MCF 10A (cell line): ENCODE measurements around the gene DPH1. TPM values are rescaled to one million over a fixed set of nuclear protein-coding genes. Genes with fewer than 3 reads are reported as not detected.

Experiments
- BruUV-seq: library from RNA; stranded (reverse); fragments of 400-500 nt; replicated peaks from 2 replicates; lab custom pipeline; 2021; lab: Mats Ljungman, UMichigan
- CTCF ChIA-PET: fragments of 300-600 bp; sonication (Branson Sonifier 250); formaldehyde crosslinking; extraction: SDS; loops from one replicate; lab custom pipeline; 2021; ENCODE audit warnings: antibody characterized with exemption, inconsistent platforms; lab: Yijun Ruan, JAX
- POLR2A ChIA-PET: fragments of 300-600, 350-650 bp; sonication (Branson Sonifier 250); formaldehyde crosslinking; extraction: SDS; loops from one replicate; lab custom pipeline; 2020; ENCODE audit warnings: antibody characterized with exemption, inconsistent platforms; lab: Yijun Ruan, JAX
- DNase-seq: peaks from one replicate; pipeline ENCODE4 v3.0.0-alpha.2; 2018; ENCODE audit not compliant: unreplicated experiment
- H3K27ac Mint-ChIP-seq: one replicate; pipeline ENCODE4 v1.8.0; 2022; ENCODE audit warnings: mild to moderate bottlenecking, low read depth, mixed read lengths; ENCODE audit not compliant: unreplicated experiment
- H3K27me3 Mint-ChIP-seq: one replicate; pipeline ENCODE4 v1.8.0; 2022; ENCODE audit warnings: mixed read lengths; ENCODE audit not compliant: insufficient read depth, unreplicated experiment
- H3K36me3 Mint-ChIP-seq: one replicate; pipeline ENCODE4 v1.8.0; 2022; ENCODE audit warnings: mild to moderate bottlenecking, moderate library complexity, mixed read lengths; ENCODE audit not compliant: insufficient read depth, unreplicated experiment
- H3K4me1 Mint-ChIP-seq: one replicate; pipeline ENCODE4 v1.8.0; 2022; ENCODE audit warnings: mixed read lengths; ENCODE audit not compliant: insufficient read depth, unreplicated experiment
- H3K4me3 Mint-ChIP-seq: one replicate; pipeline ENCODE4 v1.8.0; 2022; ENCODE audit warnings: mild to moderate bottlenecking, moderate library complexity, mixed read lengths; ENCODE audit not compliant: unreplicated experiment
- H3K9me3 Mint-ChIP-seq: one replicate; pipeline ENCODE4 v1.8.0; 2022; ENCODE audit warnings: mixed read lengths; ENCODE audit not compliant: unreplicated experiment
- intact Hi-C: fragments of 100-400 bp; cut with micrococcal nuclease; formaldehyde crosslinking; loops from 2 replicates; pipeline ENCODE4 v1.14.1; 2022
- total RNA-seq: library from RNA; stranded (reverse); gene quantifications from 2 replicates; pipeline ENCODE4 v1.2.3, GENCODE V29; 2022
- TF ChIP-seq, protein P1 (sequence below): fragments of 200-600 bp; IDR thresholded peaks from one replicate; pipeline ENCODE4 v1.8.0; 2022; ENCODE audit warnings: antibody characterized with exemption, mild to moderate bottlenecking; ENCODE audit not compliant: unreplicated experiment

DPH1 gene
- total RNA-seq, 1 experiment from 2014 or later, result 45.2 TPM

- no TSS peak for BruUV-seq
- peaks cover 5% of the 10 kb centered on the region for H3K36me3 Mint-ChIP-seq
- H3K27me3 Mint-ChIP-seq, result no peaks in the 10 kb centered on the region
Observed at GRCh38 chr17:2064980-2065785, 35.2 kb downstream of the DPH1 start.

DNA sequence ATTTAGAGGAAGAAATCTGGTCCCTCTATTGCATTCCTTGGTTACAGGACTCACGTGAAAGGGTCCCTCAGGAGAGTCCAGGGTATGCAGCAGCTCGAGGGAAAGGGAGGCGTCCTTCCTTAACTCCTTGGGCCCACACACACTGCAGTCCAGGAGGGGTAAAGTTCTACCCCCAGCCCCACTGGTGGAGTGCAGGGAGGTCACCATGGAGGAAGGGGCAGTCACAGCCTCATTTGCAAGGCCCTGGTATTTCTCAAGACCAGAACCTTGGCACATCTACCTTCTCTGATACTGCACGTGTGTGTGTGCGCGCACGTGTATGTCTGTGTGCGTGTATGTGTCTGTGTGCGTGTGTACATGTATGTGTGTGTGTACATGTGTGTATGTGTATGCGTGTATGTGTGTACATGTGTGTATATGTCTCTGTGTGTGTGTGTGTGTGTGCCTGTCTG lies 36.0 kb downstream of the DPH1 start:
- ChIA-PET CTCF (interaction anchor here (0.5 to 2.8 kb wide), 5 partner anchors 11 to 1093 kb away, joined by 3 to 13 read pairs (median 5); partner anchors contain the start of gene HIC1), POLR2A (no interaction called here)
- no peak for DNase-seq
- no TSS peak for BruUV-seq
- intact Hi-C loops, result no loop called here
- Mint-ChIP-seq H3K9me3 (no peaks in the 10 kb centered on the region), H3K4me1 (no peaks in the 10 kb centered on the region), H3K36me3 (peaks cover 12% of the 10 kb centered on the region), H3K27me3 (no peaks in the 10 kb centered on the region), H3K4me3 (no peak overlapping the region), H3K27ac (no peak overlapping the region)
- TF ChIP-seq, protein P1, sequence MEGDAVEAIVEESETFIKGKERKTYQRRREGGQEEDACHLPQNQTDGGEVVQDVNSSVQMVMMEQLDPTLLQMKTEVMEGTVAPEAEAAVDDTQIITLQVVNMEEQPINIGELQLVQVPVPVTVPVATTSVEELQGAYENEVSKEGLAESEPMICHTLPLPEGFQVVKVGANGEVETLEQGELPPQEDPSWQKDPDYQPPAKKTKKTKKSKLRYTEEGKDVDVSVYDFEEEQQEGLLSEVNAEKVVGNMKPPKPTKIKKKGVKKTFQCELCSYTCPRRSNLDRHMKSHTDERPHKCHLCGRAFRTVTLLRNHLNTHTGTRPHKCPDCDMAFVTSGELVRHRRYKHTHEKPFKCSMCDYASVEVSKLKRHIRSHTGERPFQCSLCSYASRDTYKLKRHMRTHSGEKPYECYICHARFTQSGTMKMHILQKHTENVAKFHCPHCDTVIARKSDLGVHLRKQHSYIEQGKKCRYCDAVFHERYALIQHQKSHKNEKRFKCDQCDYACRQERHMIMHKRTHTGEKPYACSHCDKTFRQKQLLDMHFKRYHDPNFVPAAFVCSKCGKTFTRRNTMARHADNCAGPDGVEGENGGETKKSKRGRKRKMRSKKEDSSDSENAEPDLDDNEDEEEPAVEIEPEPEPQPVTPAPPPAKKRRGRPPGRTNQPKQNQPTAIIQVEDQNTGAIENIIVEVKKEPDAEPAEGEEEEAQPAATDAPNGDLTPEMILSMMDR, result no peak

More at GRCh38 chr17:2064980-2065785, 35.2 kb downstream of the DPH1 start:
- CTCF ChIA-PET, result interaction anchor here (0.5 to 2.8 kb wide), 5 partner anchors 11 to 1092 kb away, joined by 3 to 13 read pairs (median 5); partner anchors contain the start of gene HIC1
- TF ChIP-seq, protein P1, result peak; percentile 23
- Mint-ChIP-seq H3K4me3 (no peak overlapping the region), H3K27ac (peak overlapping the region; percentile 61), H3K9me3 (no peaks in the 10 kb centered on the region), H3K4me1 (no peaks in the 10 kb centered on the region)
- POLR2A ChIA-PET, result no interaction called here
- intact Hi-C loops, result no loop called here
- peak; percentile 46 for DNase-seq

DNA sequence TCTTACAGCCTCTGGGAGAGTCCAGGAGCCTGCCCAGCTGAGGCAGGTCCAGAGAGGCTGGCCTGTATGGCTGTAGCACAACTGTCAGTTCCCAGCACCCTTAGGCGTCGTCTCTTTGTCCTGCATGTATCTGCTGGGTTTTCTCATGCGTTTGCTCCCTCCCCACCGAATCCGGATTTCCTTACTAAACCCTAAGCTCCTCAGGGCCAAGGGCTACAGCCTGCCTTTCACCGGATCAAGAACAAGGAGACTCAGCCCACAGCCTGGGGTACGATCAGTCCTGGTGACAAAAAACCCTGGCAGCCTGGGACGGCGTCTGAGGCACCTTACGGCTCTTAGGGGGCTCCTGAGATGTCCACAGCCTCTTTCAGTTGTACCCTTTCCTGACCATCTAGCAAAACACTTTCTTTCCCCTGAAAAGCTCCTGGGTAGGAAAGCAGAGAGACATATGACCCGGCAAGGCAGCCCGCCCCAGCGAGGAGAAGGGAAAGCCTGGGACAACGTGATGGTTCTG lies 37.2 kb downstream of the DPH1 start:
- ChIA-PET POLR2A (interaction anchor here (0.7 kb wide), 1 partner anchor 91 kb away, joined by 3 read pairs; no protein-coding TSS in a partner anchor), CTCF (interaction anchor here (0.6 kb wide), 1 partner anchor 176 kb away, joined by 3 read pairs; no protein-coding TSS in a partner anchor)
- no peak overlapping the region for H3K4me3 Mint-ChIP-seq
- TF ChIP-seq, protein P1, result no peak
- no peak for DNase-seq
- intact Hi-C loops, result no loop called here
- no peaks in the 10 kb centered on the region for H3K4me1 Mint-ChIP-seq
- no peak overlapping the region for H3K27ac Mint-ChIP-seq
- peaks cover 18% of the 10 kb centered on the region for H3K36me3 Mint-ChIP-seq
- H3K9me3 Mint-ChIP-seq, result no peaks in the 10 kb centered on the region
- no TSS peak for BruUV-seq
- no peaks in the 10 kb centered on the region for H3K27me3 Mint-ChIP-seq

- POLR2A ChIA-PET, result no interaction called here
- Mint-ChIP-seq H3K4me1 (no peaks in the 10 kb centered on the region), H3K27ac (no peak overlapping the region), H3K4me3 (no peak overlapping the region), H3K27me3 (no peaks in the 10 kb centered on the region), H3K36me3 (peaks cover 18% of the 10 kb centered on the region), H3K9me3 (no peaks in the 10 kb centered on the region)
- DNase-seq, result no peak
- CTCF ChIA-PET, result interaction anchor here (0.6 to 1.7 kb wide), 2 partner anchors 14 to 16 kb away, joined by 3 to 6 read pairs; no protein-coding TSS in a partner anchor
- intact Hi-C loops, result no loop called here
- TF ChIP-seq, protein P1, result no peak
- BruUV-seq, result no TSS peak
Observed at GRCh38 chr17:2067608-2068024, 37.7 kb downstream of the DPH1 start.
